Measurements from ENCODE around the gene UQCC3. TPM values are rescaled to one million over a fixed set of nuclear protein-coding genes. Genes with fewer than 3 reads are reported as not detected.

UQCC3 gene
- total RNA-seq, 1 donor from 2014 or later = 3.9 TPM

- DNase-seq (ENCODE audit: low spot score in 2 of 2) = no peak
- TF ChIP-seq CTCF (IDR thresholded peaks at IDR 0.05) = no peak
- Histone ChIP-seq H3K36me3 (peaks cover 21 to 27% of the 10 kb centered on the region in 2 donors), H3K4me1 (peaks cover 9 to 14% of the 10 kb centered on the region in 2 donors), H3K27ac (peak overlapping the region in 1 of 2 donors; percentile 96), H3K4me3 (peak overlapping the region; percentile 78 to 100), H3K27me3 (no peaks in the 10 kb centered on the region), H3K9me3 (no peaks in the 10 kb centered on the region)
- intact Hi-C loops (cut with DNase I) = loop anchor here (2.0 to 5.0 kb wide), 2 partner anchors 25 to 75 kb away; partner anchors contain the start of genes INTS5 and MTA2
These were observed 6.2 kb downstream of the UQCC3 start for GRCh38 chr11:62677714-62678113.

GRCh38 chr11:62678433-62678769 is 6.9 kb downstream of the UQCC3 start:
- peak overlapping the region; percentile 96 for H3K27ac ChIP-seq
- no peaks in the 10 kb centered on the region for H3K27me3 ChIP-seq
- peak overlapping the region; percentile 78 to 100 for H3K4me3 ChIP-seq
- TF ChIP-seq CTCF (IDR thresholded peaks at IDR 0.05) = no peak
- peaks cover 7 to 11% of the 10 kb centered on the region in 2 donors for H3K4me1 ChIP-seq
- peaks cover 21 to 27% of the 10 kb centered on the region in 2 donors for H3K36me3 ChIP-seq
- no peaks in the 10 kb centered on the region for H3K9me3 ChIP-seq
- no peak for DNase-seq (ENCODE audit: low spot score in 2 of 2)
- intact Hi-C loops (cut with DNase I) = loop anchor here (2.0 to 5.0 kb wide), 2 partner anchors 26 to 76 kb away; partner anchors contain the start of genes INTS5 and MTA2

- Histone ChIP-seq H3K4me3 (peak within 1 kb of the TSS; percentile 78 to 100), H3K27me3 (no peaks in the 10 kb centered on the region), H3K9me3 (no peaks in the 10 kb centered on the region), H3K27ac (peak within 1 kb of the TSS; percentile 96), H3K36me3 (peaks cover 21 to 27% of the 10 kb centered on the region in 2 donors), H3K4me1 (peaks cover 7 to 11% of the 10 kb centered on the region in 2 donors)
- intact Hi-C loops (cut with DNase I) = loop anchor here (1.0 to 5.0 kb wide), 4 partner anchors 14 to 77 kb away; partner anchors contain the start of genes C11orf98, CSKMT, INTS5 and MTA2
- DNase-seq (ENCODE audit: low spot score in 2 of 2) = peak; percentile 55 to 95
- TF ChIP-seq CTCF (IDR thresholded peaks at IDR 0.05) = no peak
These were observed 7.6 kb downstream of the UQCC3 start, which contains the start of gene UBXN1 for GRCh38 chr11:62678770-62679696. Gene UBXN1, minus strand, starts transcription at chr11:62679073. Its CDS starts 150 bp downstream, at chr11:62678923.

GRCh38 chr11:62680825-62681240 is 9.4 kb downstream of the UQCC3 start:
- no peaks in the 10 kb centered on the region for H3K27me3 ChIP-seq
- H3K9me3 ChIP-seq = no peaks in the 10 kb centered on the region
- no peak overlapping the region for H3K27ac ChIP-seq
- peaks cover 14 to 17% of the 10 kb centered on the region in 2 donors for H3K36me3 ChIP-seq
- H3K4me1 ChIP-seq = peaks cover 7 to 11% of the 10 kb centered on the region in 2 donors
- intact Hi-C loops (cut with DNase I) = no loop called here
- TF ChIP-seq CTCF (IDR thresholded peaks at IDR 0.05) = peak in 2 of 3 experiments; percentile 24 to 37
- DNase-seq (ENCODE audit: low spot score in 2 of 2) = no peak
- H3K4me3 ChIP-seq = no peak overlapping the region

GRCh38 chr11:62682518-62682917 is 11.0 kb downstream of the UQCC3 start:
- no peak overlapping the region for H3K27ac ChIP-seq
- no peak overlapping the region for H3K4me3 ChIP-seq
- H3K4me1 ChIP-seq = peaks cover 7 to 11% of the 10 kb centered on the region in 2 donors
- TF ChIP-seq CTCF (IDR thresholded peaks at IDR 0.05) = no peak
- DNase-seq (ENCODE audit: low spot score in 2 of 2) = no peak
- no peaks in the 10 kb centered on the region for H3K27me3 ChIP-seq
- H3K36me3 ChIP-seq = peaks cover 0 to under 1% of the 10 kb centered on the region in 2 donors
- intact Hi-C loops (cut with DNase I) = no loop called here
- H3K9me3 ChIP-seq = no peaks in the 10 kb centered on the region

All from ascending aorta (tissue), 2 donors.